ENCODE results near the gene GPRC5B. TPM values are rescaled to one million over a fixed set of nuclear protein-coding genes. Genes with fewer than 3 reads are reported as not detected.
A peak's percentile ranks its signal among the peaks of the same experiment; 100 is the strongest.

Gene GPRC5B
- total RNA-seq, 1 donor from 2014 or later: 54.1 TPM

- intact Hi-C loops (cut with DNase I): no loop called here
- no peak for DNase-seq (ENCODE audit: low spot score)
Observed at GRCh38 chr16:19899605-19899955, 14.9 kb upstream of the GPRC5B start.

GRCh38 chr16:19898924-19899604 lies 14.4 kb upstream of the GPRC5B start:
- no peak for DNase-seq (ENCODE audit: low spot score)
- intact Hi-C loops (cut with DNase I): no loop called here

GRCh38 chr16:19898166-19898565 lies 13.5 kb upstream of the GPRC5B start:
- intact Hi-C loops (cut with DNase I): no loop called here
- no peak for DNase-seq (ENCODE audit: low spot score)

- intact Hi-C loops (cut with DNase I): no loop called here
- no peak for DNase-seq (ENCODE audit: low spot score)
Observed at GRCh38 chr16:19896951-19897350, 12.3 kb upstream of the GPRC5B start.

- intact Hi-C loops (cut with DNase I): no loop called here
- DNase-seq (ENCODE audit: low spot score): no peak
Observed at GRCh38 chr16:19894586-19894985, 9.9 kb upstream of the GPRC5B start.

- no peak for DNase-seq (ENCODE audit: low spot score)
- intact Hi-C loops (cut with DNase I): no loop called here
Observed at GRCh38 chr16:19892902-19893301, 8.3 kb upstream of the GPRC5B start.

GRCh38 chr16:19890901-19891300 lies 6.3 kb upstream of the GPRC5B start:
- intact Hi-C loops (cut with DNase I): no loop called here
- no peak for DNase-seq (ENCODE audit: low spot score)

GRCh38 chr16:19888834-19889233 lies 4.2 kb upstream of the GPRC5B start:
- intact Hi-C loops (cut with DNase I): loop anchor here (10.0 kb wide), 1 partner anchor 224 kb away; no protein-coding TSS in a partner anchor

GRCh38 chr16:19886073-19886941 lies 1.7 kb upstream of the GPRC5B start:
- peak; percentile 84 for DNase-seq (ENCODE audit: low spot score)
- intact Hi-C loops (cut with DNase I): loop anchor here (1.0 to 10.0 kb wide), 3 partner anchors 222 to 330 kb away; no protein-coding TSS in a partner anchor

More at GRCh38 chr16:19888834-19889233, 4.2 kb upstream of the GPRC5B start:
- DNase-seq (ENCODE audit: low spot score): no peak

- intact Hi-C loops (cut with DNase I): loop anchor here (1.0 to 10.0 kb wide), 4 partner anchors 189 to 329 kb away; no protein-coding TSS in a partner anchor
- no peak for DNase-seq (ENCODE audit: low spot score)
Observed at GRCh38 chr16:19885451-19886072, 914 bp upstream of the GPRC5B start.

- intact Hi-C loops (cut with DNase I): loop anchor here (1.0 to 10.0 kb wide), 4 partner anchors 43 to 219 kb away; partner anchors contain the start of genes IQCK and KNOP1
- no peak for DNase-seq (ENCODE audit: low spot score)
Observed at GRCh38 chr16:19883966-19884485, 622 bp downstream of the GPRC5B start.

GRCh38 chr16:19883296-19883965 lies 1.2 kb downstream of the GPRC5B start:
- no peak for DNase-seq (ENCODE audit: low spot score)
- intact Hi-C loops (cut with DNase I): loop anchor here (1.0 to 10.0 kb wide), 3 partner anchors 43 to 219 kb away; partner anchors contain the start of genes IQCK and KNOP1

GRCh38 chr16:19882646-19883045 lies 2.0 kb downstream of the GPRC5B start:
- DNase-seq (ENCODE audit: low spot score): no peak
- intact Hi-C loops (cut with DNase I): loop anchor here (1.0 to 10.0 kb wide), 3 partner anchors 42 to 218 kb away; partner anchors contain the start of genes IQCK and KNOP1

- intact Hi-C loops (cut with DNase I): loop anchor here (2.0 to 10.0 kb wide), 2 partner anchors 41 to 217 kb away; no protein-coding TSS in a partner anchor
- no peak for DNase-seq (ENCODE audit: low spot score)
Observed at GRCh38 chr16:19882186-19882585, 2.5 kb downstream of the GPRC5B start.

- no peak for DNase-seq (ENCODE audit: low spot score)
- intact Hi-C loops (cut with DNase I): loop anchor here (2.0 to 10.0 kb wide), 2 partner anchors 41 to 217 kb away; no protein-coding TSS in a partner anchor
Observed at GRCh38 chr16:19881783-19882182, 2.9 kb downstream of the GPRC5B start.

- intact Hi-C loops (cut with DNase I): loop anchor here (10.0 kb wide), 1 partner anchor 216 kb away; no protein-coding TSS in a partner anchor
Observed at GRCh38 chr16:19881028-19881427, 3.6 kb downstream of the GPRC5B start.

GRCh38 chr16:19879241-19879792 lies 5.3 kb downstream of the GPRC5B start:
- DNase-seq (ENCODE audit: low spot score): no peak
- intact Hi-C loops (cut with DNase I): no loop called here

More at GRCh38 chr16:19881028-19881427, 3.6 kb downstream of the GPRC5B start:
- DNase-seq (ENCODE audit: low spot score): no peak

- intact Hi-C loops (cut with DNase I): no loop called here
Observed at GRCh38 chr16:19878757-19879156, 5.9 kb downstream of the GPRC5B start.

More at GRCh38 chr16:19878757-19879156, 5.9 kb downstream of the GPRC5B start:
- no peak for DNase-seq (ENCODE audit: low spot score)

Data from cardiac septum (tissue), 1 donor.